Kidney (tissue), 14 donors: ENCODE data around the gene PLA2G6. TPM values are rescaled to one million over a fixed set of nuclear protein-coding genes. Genes with fewer than 3 reads are reported as not detected.

Experiments used
- DNase-seq, 5 donors: peaks; one replicate each; pipeline ENCODE4 v3.0.0-alpha.2; 2013 to 2020
- FAIRE-seq: peaks from 2 replicates; lab custom pipeline; 2012; peaks lifted over from hg19 to GRCh38; lab: Jason Lieb, UNC
- H3K27ac ChIP-seq, 2 donors: one replicate each; pipeline ENCODE4 v1.7.0; 2013; ENCODE audit warnings: low read depth in 2 of 2, low read length in 2 of 2, inconsistent platforms in 1 of 2
- H3K27me3 ChIP-seq: one replicate; pipeline ENCODE4 v1.7.1; 2013; ENCODE audit warnings: low read length, inconsistent platforms; ENCODE audit not compliant: control insufficient read depth, insufficient read depth
- H3K36me3 ChIP-seq, 3 donors: one replicate each; pipeline versions ENCODE4 v1.7.0 to v1.7.1; 2013; ENCODE audit warnings: low read length in 3 of 3, control low read depth in 1 of 3, inconsistent platforms in 1 of 3; ENCODE audit not compliant: insufficient read depth in 3 of 3, control insufficient read depth in 2 of 3
- H3K4me1 ChIP-seq, 3 donors: one replicate each; pipeline versions ENCODE4 v1.7.0 to v1.7.1; 2013; ENCODE audit warnings: low read length in 3 of 3, inconsistent platforms in 1 of 3, low read depth in 1 of 3; ENCODE audit not compliant: control insufficient read depth in 2 of 3, insufficient read depth in 2 of 3
- H3K4me3 ChIP-seq, 3 donors: one replicate each; pipeline versions ENCODE4 v1.7.0 to v1.8.1; 2013; ENCODE audit warnings: low read length in 3 of 3, control low read depth in 1 of 3, inconsistent platforms in 1 of 3
- H3K9ac ChIP-seq, 3 donors: one replicate each; pipeline versions ENCODE4 v1.7.0 to v1.7.1; 2013; ENCODE audit warnings: low read length in 3 of 3, control low read depth in 1 of 3, inconsistent platforms in 1 of 3
- H3K9me3 ChIP-seq, 3 donors: one replicate each; pipeline versions ENCODE4 v1.7.0 to v1.7.1; 2013; ENCODE audit warnings: low read length in 3 of 3, control low read depth in 1 of 3, inconsistent platforms in 1 of 3; ENCODE audit not compliant: control insufficient read depth in 2 of 3, insufficient read depth in 1 of 3
- CTCF ChIP-seq: IDR thresholded peaks from 3 replicates; pipeline ENCODE4 v1.5.1; 2012; ENCODE audit warnings: mild to moderate bottlenecking, moderate library complexity, borderline replicate concordance; ENCODE audit not compliant: insufficient read depth; ENCODE audit errors: extremely low read depth
- intact Hi-C: fragments of 100-400 bp; cut with DNase I; formaldehyde crosslinking; loops from one replicate; pipeline ENCODE4 v1.11.1; 2022
- polyA plus RNA-seq: library from polyadenylated mRNA; stranded (reverse); fragments of 350-450 nt; fragmentation: Illumina TruSeq; extraction: RNeasy Lipid Tissue Mini Kit (QIAGEN cat#74804); gene quantifications from one replicate; pipeline ENCODE4 v1.2.3, GENCODE V29; 2014; ENCODE audit warnings: low read depth, low replicate concordance; ENCODE audit not compliant: insufficient read depth
- total RNA-seq: library from RNA; stranded (reverse); fragmentation: NEBNext Ultra II Directional; extraction: Animal tissue kit (Norgen Biotek cat#: 25700); gene quantifications from one replicate; pipeline ENCODE4 v1.2.1, GENCODE V29; 2021
- donor health status: control.
- donor health status: control.
- donor health status: control.
- donor health status: control.
- donor health status: control.
- donor health status: DM: yes; HTN: yes; CAD: no.
- donor health status: Normal renal cell carcinoma (clear cell type).

PLA2G6 gene
- total and polyA plus RNA-seq, 2 donors from 2014 or later = 26.6 to 61.6 TPM

- H3K9ac ChIP-seq = no peak overlapping the region
Observed at GRCh38 chr22:38177044-38177443, 4.6 kb downstream of the PLA2G6 start.

GRCh38 chr22:38176170-38176741, 5.4 kb downstream of the PLA2G6 start:
- TF ChIP-seq CTCF = no peak
- intact Hi-C loops = no loop called here

More at GRCh38 chr22:38177044-38177443, 4.6 kb downstream of the PLA2G6 start:
- H3K9me3 ChIP-seq = no peaks in the 10 kb centered on the region
- TF ChIP-seq CTCF = no peak
- intact Hi-C loops = no loop called here
- FAIRE-seq (no peak), DNase-seq (peak in 2 of 5 donors; percentile 17 to 52)
- peak overlapping the region in 1 of 2 donors; percentile 69 for H3K27ac ChIP-seq
- H3K27me3 ChIP-seq = no peaks in the 10 kb centered on the region
- no peaks in the 10 kb centered on the region for H3K36me3 ChIP-seq
- H3K4me1 ChIP-seq = peaks cover 0 to 39% (median 13%) of the 10 kb centered on the region in 3 donors
- H3K4me3 ChIP-seq = no peak overlapping the region

GRCh38 chr22:38175206-38176118, 6.2 kb downstream of the PLA2G6 start:
- no peak for TF ChIP-seq CTCF
- Histone ChIP-seq H3K27me3 (no peaks in the 10 kb centered on the region), H3K27ac (peak overlapping the region; percentile 45 to 79), H3K9ac (peak overlapping the region in 2 of 3 donors; percentile 13 to 31), H3K4me1 (peaks cover 0 to 31% (median 8%) of the 10 kb centered on the region in 3 donors), H3K9me3 (no peaks in the 10 kb centered on the region), H3K36me3 (no peaks in the 10 kb centered on the region), H3K4me3 (no peak overlapping the region)
- DNase-seq (peak in 2 of 5 donors; percentile 23 to 53), FAIRE-seq (no peak)
- intact Hi-C loops = no loop called here

More at GRCh38 chr22:38176170-38176741, 5.4 kb downstream of the PLA2G6 start:
- Histone ChIP-seq H3K27me3 (no peaks in the 10 kb centered on the region), H3K9me3 (no peaks in the 10 kb centered on the region), H3K9ac (peak overlapping the region in 1 of 3 donors; percentile 13), H3K27ac (peak overlapping the region; percentile 79 to 84), H3K4me1 (peaks cover 0 to 39% (median 13%) of the 10 kb centered on the region in 3 donors), H3K4me3 (no peak overlapping the region), H3K36me3 (no peaks in the 10 kb centered on the region)
- DNase-seq (peak in 3 of 5 donors; percentile 46 to 92 (median 69)), FAIRE-seq (no peak)
